Fibroblast of the conjunctiva (primary cell): ENCODE data around the gene ELMO1.

Experiments
- DNase-seq: peaks from one replicate; pipeline ENCODE4 v3.0.0-alpha.2; 2010; ENCODE audit warnings: low read depth

Gene ELMO1

GRCh38 chr7:37119296-37119860 lies 329.3 kb downstream of the ELMO1 start:
- DNase-seq = no peak

- no peak for DNase-seq
Observed at GRCh38 chr7:37118004-37118403, 330.7 kb downstream of the ELMO1 start.

- no peak for DNase-seq
Observed at GRCh38 chr7:37117292-37117691, 331.4 kb downstream of the ELMO1 start.

GRCh38 chr7:37116093-37116701 lies 332.5 kb downstream of the ELMO1 start:
- DNase-seq = no peak

GRCh38 chr7:37113661-37114355 lies 334.9 kb downstream of the ELMO1 start:
- no peak for DNase-seq

- DNase-seq = no peak
Observed at GRCh38 chr7:37112876-37113275, 335.8 kb downstream of the ELMO1 start.

GRCh38 chr7:37112218-37112617 lies 336.4 kb downstream of the ELMO1 start:
- DNase-seq = no peak

GRCh38 chr7:37111459-37111858 lies 337.2 kb downstream of the ELMO1 start:
- DNase-seq = no peak

GRCh38 chr7:37110660-37111424 lies 337.8 kb downstream of the ELMO1 start:
- no peak for DNase-seq

GRCh38 chr7:37109843-37110242 lies 338.8 kb downstream of the ELMO1 start:
- no peak for DNase-seq

GRCh38 chr7:37109016-37109683 lies 339.5 kb downstream of the ELMO1 start:
- DNase-seq = no peak

GRCh38 chr7:37108615-37109014 lies 340.0 kb downstream of the ELMO1 start:
- no peak for DNase-seq

- no peak for DNase-seq
Observed at GRCh38 chr7:37107047-37107750, 341.5 kb downstream of the ELMO1 start.

GRCh38 chr7:37105762-37106161 lies 342.9 kb downstream of the ELMO1 start:
- no peak for DNase-seq

- no peak for DNase-seq
Observed at GRCh38 chr7:37104822-37105518, 343.7 kb downstream of the ELMO1 start.

GRCh38 chr7:37102518-37103137 lies 346.0 kb downstream of the ELMO1 start:
- no peak for DNase-seq

GRCh38 chr7:37100735-37101331 lies 347.8 kb downstream of the ELMO1 start:
- DNase-seq = no peak

GRCh38 chr7:37098762-37099161 lies 349.9 kb downstream of the ELMO1 start:
- no peak for DNase-seq

GRCh38 chr7:37097983-37098382 lies 350.7 kb downstream of the ELMO1 start:
- DNase-seq = no peak

GRCh38 chr7:37097276-37097675 lies 351.4 kb downstream of the ELMO1 start:
- DNase-seq = no peak
